ENCODE data around the gene ADGRD2.

The ADGRD2 gene

GRCh38 chr9:124520206-124520596 is 70.0 kb downstream of the ADGRD2 start:
- no CpG with 5 or more reads among the region's 7 CpGs for WGBS, 2 donors (ENCODE audit: extremely low coverage in 2 of 2, insufficient read length in 2 of 2, insufficient replicate concordance in 1 of 2)
- Histone ChIP-seq H3K18ac (ENCODE audit: low read length) (no peak overlapping the region), H2AK5ac (ENCODE audit: low read depth, low read length) (no peak overlapping the region), H3K4me3 (ENCODE audit: low read length in 2 of 2) (no peak overlapping the region), H3K9ac (ENCODE audit: low read depth, low read length, poor library complexity) (no peak overlapping the region), H3K4me2 (ENCODE audit: insufficient read depth, low read length, poor library complexity, severe bottlenecking) (no peak overlapping the region), H2BK15ac (ENCODE audit: low read length) (no peak overlapping the region), H3K36me3 (replicated peaks in 1 of 2; ENCODE audit: control insufficient read depth in 2 of 2, insufficient read depth in 2 of 2, low read length in 2 of 2) (peaks cover 22 to 61% of the 10 kb centered on the region in 2 donors), H3K4me1 (ENCODE audit: control insufficient read depth in 2 of 2, insufficient read depth in 1 of 2, low read depth in 1 of 2, low read length in 2 of 2) (peaks cover 6 to 16% of the 10 kb centered on the region in 2 donors), H3K23ac (ENCODE audit: low read depth, low read length, poor library complexity) (no peak overlapping the region), H3K14ac (ENCODE audit: low read length) (no peak overlapping the region), H3K4ac (ENCODE audit: low read length) (no peak overlapping the region), H3K79me1 (ENCODE audit: low read depth, low read length) (peaks cover 4% of the 10 kb centered on the region), H3K27me3 (ENCODE audit: control insufficient read depth in 3 of 3, insufficient read depth in 3 of 3, low read depth in 1 of 3, low read length in 3 of 3) (no peaks in the 10 kb centered on the region), H4K8ac (ENCODE audit: low read depth, low read length) (no peak overlapping the region), H2AFZ (ENCODE audit: low read length) (no peak overlapping the region), H3K9me3 (replicated peaks in 1 of 2; ENCODE audit: control insufficient read depth in 2 of 2, insufficient read depth in 1 of 2, low read depth in 1 of 2, low read length in 2 of 2) (no peaks in the 10 kb centered on the region), H2BK120ac (ENCODE audit: low read depth, low read length) (no peak overlapping the region), H2BK12ac (ENCODE audit: low read length) (no peak overlapping the region), H4K91ac (ENCODE audit: low read depth, low read length, poor library complexity) (no peak overlapping the region), H3K27ac (replicated peaks; ENCODE audit: low read length) (peak overlapping the region; percentile 50), H2BK5ac (ENCODE audit: low read length) (no peak overlapping the region)
- no peak for DNase-seq (ENCODE audit: low spot score)

DNA sequence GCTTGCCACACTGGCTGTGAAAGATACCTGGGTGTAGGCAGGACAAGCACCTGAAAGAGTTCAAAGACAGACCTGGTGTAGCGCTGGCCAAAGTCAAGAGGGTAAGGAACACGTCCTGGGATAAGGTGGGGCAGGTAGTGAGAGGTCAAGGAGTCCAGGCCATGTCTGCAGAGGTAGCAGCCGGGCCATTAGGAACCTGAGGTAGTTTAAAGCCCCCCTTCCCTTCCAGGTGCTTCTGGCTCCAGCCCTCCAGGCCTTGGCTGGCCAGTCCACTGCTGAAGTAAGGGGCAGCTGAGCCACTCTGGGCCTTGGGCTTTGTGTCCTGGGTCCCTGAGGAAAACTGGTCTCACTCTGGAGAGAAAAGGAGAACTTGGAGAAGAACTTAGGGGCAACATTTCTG is 70.9 kb downstream of the ADGRD2 start:
- no peak overlapping the region for H4K8ac ChIP-seq (ENCODE audit: low read depth, low read length)
- H3K27ac ChIP-seq (replicated peaks; ENCODE audit: low read length) = peak overlapping the region; percentile 50
- no peak overlapping the region for H2BK120ac ChIP-seq (ENCODE audit: low read depth, low read length)
- no peaks in the 10 kb centered on the region for H3K27me3 ChIP-seq (ENCODE audit: control insufficient read depth in 3 of 3, insufficient read depth in 3 of 3, low read depth in 1 of 3, low read length in 3 of 3)
- no peak overlapping the region for H4K91ac ChIP-seq (ENCODE audit: low read depth, low read length, poor library complexity)
- no peak overlapping the region for H2BK12ac ChIP-seq (ENCODE audit: low read length)
- H3K9me3 ChIP-seq (replicated peaks in 1 of 2; ENCODE audit: control insufficient read depth in 2 of 2, insufficient read depth in 1 of 2, low read depth in 1 of 2, low read length in 2 of 2) = no peaks in the 10 kb centered on the region
- peaks cover 4% of the 10 kb centered on the region for H3K79me1 ChIP-seq (ENCODE audit: low read depth, low read length)
- H3K36me3 ChIP-seq (replicated peaks in 1 of 2; ENCODE audit: control insufficient read depth in 2 of 2, insufficient read depth in 2 of 2, low read length in 2 of 2) = peaks cover 27 to 68% of the 10 kb centered on the region in 2 donors
- no peak overlapping the region for H2BK15ac ChIP-seq (ENCODE audit: low read length)
- peak overlapping the region; percentile 22 for H3K18ac ChIP-seq (ENCODE audit: low read length)
- H2AFZ ChIP-seq (ENCODE audit: low read length) = no peak overlapping the region
- no peak overlapping the region for H3K9ac ChIP-seq (ENCODE audit: low read depth, low read length, poor library complexity)
- no peak overlapping the region for H2AK5ac ChIP-seq (ENCODE audit: low read depth, low read length)
- WGBS, 2 donors (ENCODE audit: extremely low coverage in 2 of 2, insufficient read length in 2 of 2, insufficient replicate concordance in 1 of 2) = no CpG with 5 or more reads among the region's 3 CpGs
- peaks cover 6 to 16% of the 10 kb centered on the region in 2 donors for H3K4me1 ChIP-seq (ENCODE audit: control insufficient read depth in 2 of 2, insufficient read depth in 1 of 2, low read depth in 1 of 2, low read length in 2 of 2)
- no peak for DNase-seq (ENCODE audit: low spot score)
- no peak overlapping the region for H3K4me2 ChIP-seq (ENCODE audit: insufficient read depth, low read length, poor library complexity, severe bottlenecking)
- H3K4me3 ChIP-seq (ENCODE audit: low read length in 2 of 2) = no peak overlapping the region
- no peak overlapping the region for H2BK5ac ChIP-seq (ENCODE audit: low read length)
- no peak overlapping the region for H3K14ac ChIP-seq (ENCODE audit: low read length)
- no peak overlapping the region for H3K4ac ChIP-seq (ENCODE audit: low read length)
- peak overlapping the region; percentile 30 for H3K23ac ChIP-seq (ENCODE audit: low read depth, low read length, poor library complexity)

DNA sequence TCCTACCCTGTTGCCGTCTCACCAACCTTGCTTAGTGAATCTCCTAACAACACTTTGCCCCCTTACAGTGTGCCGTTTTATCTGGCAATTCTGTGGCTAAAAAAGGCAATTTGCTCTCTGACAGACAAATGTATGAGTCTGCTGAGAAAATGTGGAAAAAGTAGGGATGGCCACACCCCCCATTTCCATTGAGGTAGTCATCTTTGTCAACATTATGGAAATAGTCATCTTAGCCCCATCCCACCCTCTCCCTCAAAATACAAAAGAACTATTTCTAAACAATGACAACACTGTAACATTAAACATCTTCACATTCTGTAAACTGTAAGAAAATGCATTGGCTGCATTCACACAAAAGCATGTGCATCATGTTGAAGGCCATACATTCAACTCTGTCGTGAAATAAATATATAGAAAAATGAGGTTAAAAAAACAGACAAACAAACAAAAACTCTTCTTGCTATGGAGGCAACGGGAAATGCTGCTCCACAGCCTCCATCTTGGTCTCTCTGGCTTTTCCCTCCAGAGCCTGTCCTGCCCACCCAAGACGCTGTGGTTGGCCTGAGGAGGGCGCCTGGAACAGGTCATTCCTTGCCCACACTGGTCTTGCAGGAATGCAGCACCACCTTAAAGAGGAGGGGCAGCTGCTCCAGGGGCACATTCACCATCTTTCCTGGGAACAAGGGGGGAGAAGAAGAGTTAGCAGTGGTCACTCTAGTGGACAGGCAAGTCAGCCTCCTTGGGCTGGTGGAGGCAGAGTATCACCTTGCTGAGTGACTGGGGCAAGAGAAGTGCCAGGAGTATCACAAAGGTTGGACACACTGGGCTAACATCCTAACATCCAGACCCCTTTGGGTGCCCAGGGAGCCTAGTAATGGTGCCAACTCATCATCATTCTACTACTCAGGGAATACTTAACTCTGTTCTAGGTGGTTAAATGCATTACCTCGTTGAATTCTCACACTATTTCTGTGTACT is 72.2 kb downstream of the ADGRD2 start:
- no peak for DNase-seq (ENCODE audit: low spot score)
- Histone ChIP-seq H3K36me3 (replicated peaks in 1 of 2; ENCODE audit: control insufficient read depth in 2 of 2, insufficient read depth in 2 of 2, low read length in 2 of 2) (peaks cover 34 to 81% of the 10 kb centered on the region in 2 donors), H2BK15ac (ENCODE audit: low read length) (no peak overlapping the region), H4K8ac (ENCODE audit: low read depth, low read length) (no peak overlapping the region), H3K9ac (ENCODE audit: low read depth, low read length, poor library complexity) (no peak overlapping the region), H2BK5ac (ENCODE audit: low read length) (no peak overlapping the region), H3K4me2 (ENCODE audit: insufficient read depth, low read length, poor library complexity, severe bottlenecking) (no peak overlapping the region), H4K91ac (ENCODE audit: low read depth, low read length, poor library complexity) (no peak overlapping the region), H2AK5ac (ENCODE audit: low read depth, low read length) (no peak overlapping the region), H3K4me3 (ENCODE audit: low read length in 2 of 2) (no peak overlapping the region), H3K23ac (ENCODE audit: low read depth, low read length, poor library complexity) (no peak overlapping the region), H3K79me1 (ENCODE audit: low read depth, low read length) (peaks cover 4% of the 10 kb centered on the region), H3K9me3 (replicated peaks in 1 of 2; ENCODE audit: control insufficient read depth in 2 of 2, insufficient read depth in 1 of 2, low read depth in 1 of 2, low read length in 2 of 2) (no peaks in the 10 kb centered on the region), H3K27ac (replicated peaks; ENCODE audit: low read length) (no peak overlapping the region), H2BK12ac (ENCODE audit: low read length) (no peak overlapping the region), H2BK120ac (ENCODE audit: low read depth, low read length) (no peak overlapping the region), H2AFZ (ENCODE audit: low read length) (no peak overlapping the region), H3K18ac (ENCODE audit: low read length) (no peak overlapping the region), H3K4ac (ENCODE audit: low read length) (no peak overlapping the region), H3K27me3 (ENCODE audit: control insufficient read depth in 3 of 3, insufficient read depth in 3 of 3, low read depth in 1 of 3, low read length in 3 of 3) (no peaks in the 10 kb centered on the region), H3K14ac (ENCODE audit: low read length) (no peak overlapping the region), H3K4me1 (ENCODE audit: control insufficient read depth in 2 of 2, insufficient read depth in 1 of 2, low read depth in 1 of 2, low read length in 2 of 2) (peaks cover 6 to 15% of the 10 kb centered on the region in 2 donors)
- no CpG with 5 or more reads among the region's 7 CpGs for WGBS, 2 donors (ENCODE audit: extremely low coverage in 2 of 2, insufficient read length in 2 of 2, insufficient replicate concordance in 1 of 2)

GRCh38 chr9:124526174-124526573 is 75.9 kb downstream of the ADGRD2 start:
- Histone ChIP-seq H3K14ac (ENCODE audit: low read length) (no peak overlapping the region), H3K4ac (ENCODE audit: low read length) (no peak overlapping the region), H4K8ac (ENCODE audit: low read depth, low read length) (no peak overlapping the region), H2BK12ac (ENCODE audit: low read length) (no peak overlapping the region), H3K4me3 (ENCODE audit: low read length in 2 of 2) (no peak overlapping the region), H3K27me3 (ENCODE audit: control insufficient read depth in 3 of 3, insufficient read depth in 3 of 3, low read depth in 1 of 3, low read length in 3 of 3) (no peaks in the 10 kb centered on the region), H2BK120ac (ENCODE audit: low read depth, low read length) (no peak overlapping the region), H2BK15ac (ENCODE audit: low read length) (no peak overlapping the region), H3K18ac (ENCODE audit: low read length) (no peak overlapping the region), H3K4me2 (ENCODE audit: insufficient read depth, low read length, poor library complexity, severe bottlenecking) (no peak overlapping the region), H3K36me3 (replicated peaks in 1 of 2; ENCODE audit: control insufficient read depth in 2 of 2, insufficient read depth in 2 of 2, low read length in 2 of 2) (peaks cover 31 to 91% of the 10 kb centered on the region in 2 donors), H3K9me3 (replicated peaks in 1 of 2; ENCODE audit: control insufficient read depth in 2 of 2, insufficient read depth in 1 of 2, low read depth in 1 of 2, low read length in 2 of 2) (no peaks in the 10 kb centered on the region), H4K91ac (ENCODE audit: low read depth, low read length, poor library complexity) (no peak overlapping the region), H3K27ac (replicated peaks; ENCODE audit: low read length) (no peak overlapping the region), H3K4me1 (ENCODE audit: control insufficient read depth in 2 of 2, insufficient read depth in 1 of 2, low read depth in 1 of 2, low read length in 2 of 2) (peaks cover 0 to 4% of the 10 kb centered on the region in 2 donors), H2BK5ac (ENCODE audit: low read length) (no peak overlapping the region), H3K79me1 (ENCODE audit: low read depth, low read length) (peaks cover under 1% of the 10 kb centered on the region), H2AK5ac (ENCODE audit: low read depth, low read length) (no peak overlapping the region), H3K23ac (ENCODE audit: low read depth, low read length, poor library complexity) (no peak overlapping the region), H2AFZ (ENCODE audit: low read length) (no peak overlapping the region), H3K9ac (ENCODE audit: low read depth, low read length, poor library complexity) (no peak overlapping the region)
- WGBS, 2 donors (ENCODE audit: extremely low coverage in 2 of 2, insufficient read length in 2 of 2, insufficient replicate concordance in 1 of 2) = no CpG with 5 or more reads among the region's 2 CpGs
- DNase-seq (ENCODE audit: low spot score) = no peak
